ENCODE measurements around the gene THEM4. TPM values are rescaled to one million over a fixed set of nuclear protein-coding genes. Genes with fewer than 3 reads are reported as not detected.
"Not testable (repeated sequence)": the region's sequence is repeated elsewhere in the genome, so short reads cannot be mapped to it uniquely, and the experiment has no call there.

Gene THEM4
- total RNA-seq, 2 experiments from 2014 or later, result 24.0 to 24.5 TPM

GRCh38 chr1:151858030-151858746 lies 51.1 kb downstream of the THEM4 start:
- no peak for DNase-seq
- H3K9me3 Mint-ChIP-seq, result no peaks in the 10 kb centered on the region
- Histone ChIP-seq H3K27ac (ENCODE audit: low read depth in 1 of 2, low read length in 2 of 2) (no peak overlapping the region), H3K4me3 (ENCODE audit: low read length) (no peak overlapping the region), H3K27me3 (ENCODE audit: control insufficient read depth in 1 of 2, insufficient read depth in 2 of 2, low read length in 2 of 2) (no peaks in the 10 kb centered on the region), H3K9me3 (ENCODE audit: control insufficient read depth in 1 of 2, insufficient read depth in 1 of 2, low read length in 2 of 2) (no peaks in the 10 kb centered on the region), H3K36me3 (ENCODE audit: insufficient read depth, low read length) (no peaks in the 10 kb centered on the region), H3K4me1 (ENCODE audit: insufficient read depth, low read length) (no peaks in the 10 kb centered on the region)
- CTCF ChIA-PET, result interaction anchor here (1.4 kb wide), 1 partner anchor 21 kb away, joined by 4 read pairs; no protein-coding TSS in a partner anchor
- no peaks in the 10 kb centered on the region for H3K36me3 Mint-ChIP-seq (ENCODE audit: low read depth)
- no peak for TF ChIP-seq CTCF (IDR thresholded peaks at IDR 0.05)
- no peak for ATAC-seq (ENCODE audit: poor library complexity)
- H3K27me3 Mint-ChIP-seq, result no peaks in the 10 kb centered on the region
- no peak overlapping the region for H3K27ac Mint-ChIP-seq
- intact Hi-C loops (cut with DNase I, micrococcal nuclease), result no loop called here
- POLR2A ChIA-PET, result interaction anchor here (0.5 kb wide), 1 partner anchor 67 kb away, joined by 3 read pairs; no protein-coding TSS in a partner anchor
- H3K4me3 Mint-ChIP-seq, result no peak overlapping the region
- no peaks in the 10 kb centered on the region for H3K4me1 Mint-ChIP-seq (ENCODE audit: low read depth)

- ATAC-seq (ENCODE audit: poor library complexity), result no peak
- ChIA-PET POLR2A (no interaction called here), CTCF (no interaction called here)
- no peak overlapping the region for H3K4me3 ChIP-seq (ENCODE audit: low read length)
- no peaks in the 10 kb centered on the region for H3K27me3 ChIP-seq (ENCODE audit: control insufficient read depth in 1 of 2, insufficient read depth in 2 of 2, low read length in 2 of 2)
- H3K9me3 Mint-ChIP-seq, result no peaks in the 10 kb centered on the region
- H3K9me3 ChIP-seq (ENCODE audit: control insufficient read depth in 1 of 2, insufficient read depth in 1 of 2, low read length in 2 of 2), result no peaks in the 10 kb centered on the region
- no peaks in the 10 kb centered on the region for H3K4me1 Mint-ChIP-seq (ENCODE audit: low read depth)
- no peaks in the 10 kb centered on the region for H3K36me3 ChIP-seq (ENCODE audit: insufficient read depth, low read length)
- no peaks in the 10 kb centered on the region for H3K36me3 Mint-ChIP-seq (ENCODE audit: low read depth)
- H3K4me3 Mint-ChIP-seq, result no peak overlapping the region
- no peak overlapping the region for H3K27ac Mint-ChIP-seq
- H3K4me1 ChIP-seq (ENCODE audit: insufficient read depth, low read length), result no peaks in the 10 kb centered on the region
- intact Hi-C loops (cut with DNase I, micrococcal nuclease), result no loop called here
- no peaks in the 10 kb centered on the region for H3K27me3 Mint-ChIP-seq
- TF ChIP-seq CTCF (IDR thresholded peaks at IDR 0.05), result no peak
- no peak for DNase-seq
- no peak overlapping the region for H3K27ac ChIP-seq (ENCODE audit: low read depth in 1 of 2, low read length in 2 of 2)
Measured at GRCh38 chr1:151855933-151856332, 53.4 kb downstream of the THEM4 start.

DNA sequence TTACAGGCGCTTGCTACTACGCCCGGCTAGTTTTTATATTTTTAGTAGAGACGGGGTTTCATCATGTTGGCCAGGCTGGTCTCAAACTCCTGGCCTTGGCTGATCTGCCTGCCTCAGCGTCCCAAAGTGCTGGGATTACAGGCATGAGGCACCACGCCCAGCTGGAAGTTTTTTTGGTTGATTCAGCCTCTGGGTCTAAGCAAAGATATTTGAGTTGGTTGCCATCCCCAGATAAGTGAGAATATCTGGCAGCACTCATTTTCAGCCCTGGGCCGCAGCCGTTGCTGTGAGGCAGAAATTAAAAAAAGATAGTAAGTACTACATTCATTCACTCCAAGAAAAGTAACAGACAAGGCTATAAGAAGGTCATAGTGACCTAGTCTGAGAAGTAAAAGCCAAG lies 53.8 kb downstream of the THEM4 start:
- H3K4me3 ChIP-seq (ENCODE audit: low read length); CTCF ChIA-PET; H3K36me3 Mint-ChIP-seq (ENCODE audit: low read depth); H3K27ac Mint-ChIP-seq; H3K4me1 Mint-ChIP-seq (ENCODE audit: low read depth); DNase-seq; H3K36me3 ChIP-seq (ENCODE audit: insufficient read depth, low read length); H3K9me3 Mint-ChIP-seq; H3K27ac ChIP-seq (ENCODE audit: low read depth in 1 of 2, low read length in 2 of 2); intact Hi-C loops (cut with DNase I, micrococcal nuclease); H3K4me1 ChIP-seq (ENCODE audit: insufficient read depth, low read length); H3K27me3 ChIP-seq (ENCODE audit: control insufficient read depth in 1 of 2, insufficient read depth in 2 of 2, low read length in 2 of 2); POLR2A ChIA-PET; H3K27me3 Mint-ChIP-seq; ATAC-seq (ENCODE audit: poor library complexity); H3K4me3 Mint-ChIP-seq; H3K9me3 ChIP-seq (ENCODE audit: control insufficient read depth in 1 of 2, insufficient read depth in 1 of 2, low read length in 2 of 2): not testable (repeated sequence)

DNA sequence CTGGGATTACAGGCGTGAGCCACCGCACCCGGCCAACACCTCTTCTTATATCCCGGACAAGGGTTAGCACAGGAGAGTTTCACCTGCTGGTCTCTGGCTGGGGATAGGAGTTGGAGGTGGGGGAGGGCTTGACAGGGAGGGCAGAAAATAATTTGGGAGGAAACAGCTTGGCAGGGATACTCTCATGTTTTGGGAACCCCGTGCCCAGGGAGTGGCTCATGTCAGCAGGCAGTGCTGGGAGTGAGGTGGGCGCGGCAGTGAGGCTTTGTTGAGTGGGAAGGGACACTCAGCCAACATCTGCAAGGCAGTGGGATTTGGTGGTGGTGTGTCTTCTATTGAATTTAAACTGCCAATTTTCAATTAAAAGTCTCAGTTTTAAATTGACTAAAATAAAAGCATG lies 54.7 kb downstream of the THEM4 start:
- Mint-ChIP-seq H3K9me3 (no peaks in the 10 kb centered on the region), H3K4me1 (ENCODE audit: low read depth) (no peaks in the 10 kb centered on the region), H3K27ac (no peak overlapping the region), H3K36me3 (ENCODE audit: low read depth) (no peaks in the 10 kb centered on the region), H3K27me3 (no peaks in the 10 kb centered on the region), H3K4me3 (no peak overlapping the region)
- Histone ChIP-seq H3K27me3 (ENCODE audit: control insufficient read depth in 1 of 2, insufficient read depth in 2 of 2, low read length in 2 of 2) (no peaks in the 10 kb centered on the region), H3K4me3 (ENCODE audit: low read length) (no peak overlapping the region), H3K36me3 (ENCODE audit: insufficient read depth, low read length) (peaks cover 3% of the 10 kb centered on the region), H3K4me1 (ENCODE audit: insufficient read depth, low read length) (no peaks in the 10 kb centered on the region), H3K27ac (ENCODE audit: low read depth in 1 of 2, low read length in 2 of 2) (no peak overlapping the region), H3K9me3 (ENCODE audit: control insufficient read depth in 1 of 2, insufficient read depth in 1 of 2, low read length in 2 of 2) (no peaks in the 10 kb centered on the region)
- no peak for TF ChIP-seq CTCF (IDR thresholded peaks at IDR 0.05)
- ATAC-seq (ENCODE audit: poor library complexity) (no peak), DNase-seq (no peak)
- POLR2A ChIA-PET, result interaction anchor here (0.6 kb wide), 1 partner anchor 554 kb away, joined by 3 read pairs; no protein-coding TSS in a partner anchor
- CTCF ChIA-PET, result no interaction called here
- intact Hi-C loops (cut with DNase I, micrococcal nuclease), result no loop called here
